IgD-negative memory B cell (primary cell): ENCODE data around the gene C17orf107. TPM values are rescaled to one million over a fixed set of nuclear protein-coding genes. Genes with fewer than 3 reads are reported as not detected.

Source experiments
- H3K27ac Mint-ChIP-seq, 3 donors: one replicate each; pipeline ENCODE4 v1.8.0; 2020 to 2022; ENCODE audit warnings: mild to moderate bottlenecking in 3 of 3, mixed read lengths in 3 of 3, moderate library complexity in 1 of 3
- H3K27me3 Mint-ChIP-seq: one replicate; pipeline ENCODE4 v1.8.0; 2021; ENCODE audit warnings: mixed read lengths
- H3K36me3 Mint-ChIP-seq: one replicate; pipeline ENCODE4 v1.8.0; 2020; ENCODE audit warnings: mild to moderate bottlenecking, mixed read lengths
- H3K4me1 Mint-ChIP-seq, 3 donors: one replicate each; pipeline ENCODE4 v1.8.0; 2020 to 2022; ENCODE audit warnings: mixed read lengths in 3 of 3, mild to moderate bottlenecking in 1 of 3
- H3K4me3 Mint-ChIP-seq, 4 donors: one replicate each; pipeline ENCODE4 v1.8.0; 2020 to 2022; ENCODE audit warnings: mild to moderate bottlenecking in 4 of 4, mixed read lengths in 4 of 4, moderate library complexity in 3 of 4
- H3K9me3 Mint-ChIP-seq, 3 donors: one replicate each; pipeline ENCODE4 v1.8.0; 2020 to 2021; ENCODE audit warnings: mixed read lengths in 3 of 3, mild to moderate bottlenecking in 1 of 3
- polyA plus RNA-seq: library from polyadenylated mRNA; unstranded; fragments of 300-500 nt; fragmentation: Illumina TruSeq; gene quantifications from one replicate; pipeline ENCODE4 v1.2.3, GENCODE V29; 2021

Gene C17orf107
- polyA plus RNA-seq, 1 donor from 2014 or later, result 1.0 TPM

GRCh38 chr17:4941319-4941610 is 41.9 kb downstream of the C17orf107 start:
- H3K4me1 Mint-ChIP-seq, result peaks cover 37 to 59% (median 43%) of the 10 kb centered on the region in 3 donors
- peaks cover 5% of the 10 kb centered on the region for H3K36me3 Mint-ChIP-seq
- no peaks in the 10 kb centered on the region for H3K9me3 Mint-ChIP-seq
- peak overlapping the region; percentile 93 to 98 (median 96) for H3K4me3 Mint-ChIP-seq
- H3K27ac Mint-ChIP-seq, result peak overlapping the region; percentile 86 to 95 (median 91)
- no peaks in the 10 kb centered on the region for H3K27me3 Mint-ChIP-seq

GRCh38 chr17:4942760-4943508 is 43.6 kb downstream of the C17orf107 start:
- Mint-ChIP-seq H3K27ac (peak overlapping the region in 1 of 3 donors; percentile 55), H3K36me3 (peaks cover 6% of the 10 kb centered on the region), H3K27me3 (no peaks in the 10 kb centered on the region), H3K4me3 (peak overlapping the region; percentile 44 to 97 (median 93)), H3K9me3 (no peaks in the 10 kb centered on the region), H3K4me1 (peaks cover 42 to 65% (median 45%) of the 10 kb centered on the region in 3 donors)

GRCh38 chr17:4944163-4944553 is 44.8 kb downstream of the C17orf107 start:
- Mint-ChIP-seq H3K27me3 (no peaks in the 10 kb centered on the region), H3K4me1 (peaks cover 42 to 56% (median 42%) of the 10 kb centered on the region in 3 donors), H3K9me3 (no peaks in the 10 kb centered on the region), H3K36me3 (peaks cover 5% of the 10 kb centered on the region), H3K27ac (peak overlapping the region; percentile 16 to 97 (median 90)), H3K4me3 (peak overlapping the region; percentile 79 to 94 (median 92))

- Mint-ChIP-seq H3K4me3 (peak overlapping the region; percentile 79 to 97 (median 94)), H3K27ac (peak overlapping the region; percentile 16 to 97 (median 90)), H3K36me3 (peaks cover 5% of the 10 kb centered on the region), H3K9me3 (no peaks in the 10 kb centered on the region), H3K27me3 (no peaks in the 10 kb centered on the region), H3K4me1 (peaks cover 41 to 54% (median 42%) of the 10 kb centered on the region in 3 donors)
Observed at GRCh38 chr17:4944554-4945175, 45.3 kb downstream of the C17orf107 start.

GRCh38 chr17:4945176-4945943 is 46.0 kb downstream of the C17orf107 start:
- H3K4me1 Mint-ChIP-seq, result peaks cover 37 to 53% (median 39%) of the 10 kb centered on the region in 3 donors
- H3K4me3 Mint-ChIP-seq, result peak overlapping the region; percentile 79 to 97 (median 94)
- H3K36me3 Mint-ChIP-seq, result peaks cover 5% of the 10 kb centered on the region
- H3K9me3 Mint-ChIP-seq, result no peaks in the 10 kb centered on the region
- no peaks in the 10 kb centered on the region for H3K27me3 Mint-ChIP-seq
- H3K27ac Mint-ChIP-seq, result peak overlapping the region; percentile 90 to 97 (median 94)

GRCh38 chr17:4945944-4946280 is 46.6 kb downstream of the C17orf107 start:
- H3K4me3 Mint-ChIP-seq, result peak overlapping the region; percentile 91 to 99 (median 96)
- H3K9me3 Mint-ChIP-seq, result no peaks in the 10 kb centered on the region
- peak overlapping the region; percentile 90 to 97 (median 93) for H3K27ac Mint-ChIP-seq
- H3K4me1 Mint-ChIP-seq, result peaks cover 37 to 53% (median 41%) of the 10 kb centered on the region in 3 donors
- no peaks in the 10 kb centered on the region for H3K27me3 Mint-ChIP-seq
- H3K36me3 Mint-ChIP-seq, result peaks cover 5% of the 10 kb centered on the region

- H3K27me3 Mint-ChIP-seq, result no peaks in the 10 kb centered on the region
- H3K9me3 Mint-ChIP-seq, result no peaks in the 10 kb centered on the region
- H3K4me1 Mint-ChIP-seq, result peaks cover 32 to 49% (median 37%) of the 10 kb centered on the region in 3 donors
- H3K27ac Mint-ChIP-seq, result peak overlapping the region; percentile 90 to 97 (median 93)
- peak overlapping the region; percentile 91 to 99 (median 96) for H3K4me3 Mint-ChIP-seq
- H3K36me3 Mint-ChIP-seq, result peaks cover 5% of the 10 kb centered on the region
Observed at GRCh38 chr17:4946312-4946976, 47.1 kb downstream of the C17orf107 start.

- H3K27ac Mint-ChIP-seq, result peak overlapping the region; percentile 90 to 97 (median 93)
- H3K9me3 Mint-ChIP-seq, result no peaks in the 10 kb centered on the region
- H3K4me1 Mint-ChIP-seq, result peaks cover 26 to 43% (median 32%) of the 10 kb centered on the region in 3 donors
- H3K36me3 Mint-ChIP-seq, result peaks cover 3% of the 10 kb centered on the region
- no peaks in the 10 kb centered on the region for H3K27me3 Mint-ChIP-seq
- peak overlapping the region; percentile 91 to 99 (median 96) for H3K4me3 Mint-ChIP-seq
Observed at GRCh38 chr17:4947010-4947410, 47.7 kb downstream of the C17orf107 start.

- Mint-ChIP-seq H3K9me3 (no peaks in the 10 kb centered on the region), H3K4me3 (peak overlapping the region; percentile 91 to 99 (median 96)), H3K4me1 (peaks cover 25 to 37% (median 32%) of the 10 kb centered on the region in 3 donors), H3K36me3 (peaks cover 3% of the 10 kb centered on the region), H3K27me3 (no peaks in the 10 kb centered on the region), H3K27ac (peak overlapping the region; percentile 93 to 97 (median 96))
Observed at GRCh38 chr17:4947411-4948165, 48.3 kb downstream of the C17orf107 start.

GRCh38 chr17:4948166-4948930 is 49.0 kb downstream of the C17orf107 start, which contains the start of gene PFN1:
PFN1 (minus strand) TSS chr17:4948530; CDS start chr17:4948394, 136 bp downstream.
- Mint-ChIP-seq H3K36me3 (peaks cover 3% of the 10 kb centered on the region), H3K27me3 (no peaks in the 10 kb centered on the region), H3K4me1 (peaks cover 25 to 30% (median 30%) of the 10 kb centered on the region in 3 donors), H3K4me3 (peak within 1 kb of the TSS; percentile 91 to 99 (median 96)), H3K27ac (peak within 1 kb of the TSS; percentile 95 to 99 (median 97)), H3K9me3 (no peaks in the 10 kb centered on the region)

GRCh38 chr17:4948931-4949320 is 49.6 kb downstream of the C17orf107 start:
- peaks cover 23 to 29% (median 28%) of the 10 kb centered on the region in 3 donors for H3K4me1 Mint-ChIP-seq
- H3K27ac Mint-ChIP-seq, result peak overlapping the region; percentile 95 to 99 (median 97)
- peak overlapping the region; percentile 91 to 98 (median 96) for H3K4me3 Mint-ChIP-seq
- H3K36me3 Mint-ChIP-seq, result peaks cover 3% of the 10 kb centered on the region
- no peaks in the 10 kb centered on the region for H3K9me3 Mint-ChIP-seq
- H3K27me3 Mint-ChIP-seq, result no peaks in the 10 kb centered on the region

- Mint-ChIP-seq H3K4me3 (peak overlapping the region; percentile 91 to 98 (median 96)), H3K36me3 (peaks cover 3% of the 10 kb centered on the region), H3K9me3 (no peaks in the 10 kb centered on the region), H3K27me3 (no peaks in the 10 kb centered on the region), H3K4me1 (peaks cover 18 to 24% (median 22%) of the 10 kb centered on the region in 3 donors), H3K27ac (peak overlapping the region; percentile 69 to 97 (median 95))
Observed at GRCh38 chr17:4949321-4950074, 50.2 kb downstream of the C17orf107 start.
